NT2/D1 (cell line): ENCODE data around the gene AGXT.

Experiments used
- YY1 ChIP-seq: IDR thresholded peaks from 2 replicates; pipeline ENCODE4 v1.6.1; 2011; ENCODE audit not compliant: insufficient read length, insufficient read depth
- ZNF274 ChIP-seq: IDR thresholded peaks from 2 replicates; pipeline ENCODE4 v1.6.1; 2011; ENCODE audit warnings: mild to moderate bottlenecking, low read depth, low read length

DNA sequence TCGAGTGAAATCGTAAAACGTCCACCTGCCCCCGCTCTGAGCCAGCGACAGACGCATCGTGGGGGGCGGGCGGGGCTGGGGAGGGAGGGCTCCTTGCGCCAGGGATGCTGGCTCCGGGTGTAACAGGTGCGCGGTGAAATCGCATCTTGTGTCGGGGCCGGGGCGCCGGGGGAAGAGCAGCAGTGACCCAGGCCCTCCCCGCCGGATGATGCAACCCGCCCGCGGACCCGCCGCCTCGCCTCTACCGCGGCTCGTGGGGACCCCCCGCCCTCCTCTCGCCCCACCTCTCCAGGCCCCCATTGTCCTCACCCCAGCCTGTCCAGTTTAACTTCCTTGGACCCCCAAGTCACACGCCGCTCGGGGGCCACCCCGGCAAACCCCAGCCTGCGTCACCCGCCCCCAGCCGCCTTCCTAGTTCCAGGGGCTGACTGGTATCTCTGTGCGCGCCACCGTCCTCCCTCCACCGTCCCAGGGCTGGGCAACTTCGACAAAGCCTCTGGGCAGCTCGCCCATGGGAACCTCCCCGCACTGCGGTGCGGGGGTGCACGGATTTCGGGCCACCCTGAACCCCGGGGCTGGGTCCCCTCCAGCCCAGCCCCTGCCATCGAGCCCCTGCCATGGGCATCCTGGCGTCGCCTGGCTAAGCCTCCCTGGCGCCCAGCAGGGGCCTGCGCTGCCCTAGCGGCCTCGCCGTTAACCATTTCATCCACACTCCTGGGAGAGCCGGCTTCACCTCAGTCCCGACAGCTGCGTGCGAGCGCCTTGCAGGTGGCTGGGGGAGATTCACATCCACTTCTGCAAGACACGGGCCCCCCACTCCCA, 47.8 kb upstream of the AGXT start:
- TF ChIP-seq YY1: no peak
- no peak for TF ChIP-seq ZNF274
